ENCODE results near the gene ZCCHC12. TPM values are rescaled to one million over a fixed set of nuclear protein-coding genes. Genes with fewer than 3 reads are reported as not detected.
A peak's percentile ranks its signal among the peaks of the same experiment; 100 is the strongest.
"Not testable (repeated sequence)": the region's sequence is repeated elsewhere in the genome, so short reads cannot be mapped to it uniquely, and the experiment has no call there.

ZCCHC12 gene
- total RNA-seq, 4 donors from 2014 or later = 0.17 to 0.29 TPM; not detected in 2

DNA sequence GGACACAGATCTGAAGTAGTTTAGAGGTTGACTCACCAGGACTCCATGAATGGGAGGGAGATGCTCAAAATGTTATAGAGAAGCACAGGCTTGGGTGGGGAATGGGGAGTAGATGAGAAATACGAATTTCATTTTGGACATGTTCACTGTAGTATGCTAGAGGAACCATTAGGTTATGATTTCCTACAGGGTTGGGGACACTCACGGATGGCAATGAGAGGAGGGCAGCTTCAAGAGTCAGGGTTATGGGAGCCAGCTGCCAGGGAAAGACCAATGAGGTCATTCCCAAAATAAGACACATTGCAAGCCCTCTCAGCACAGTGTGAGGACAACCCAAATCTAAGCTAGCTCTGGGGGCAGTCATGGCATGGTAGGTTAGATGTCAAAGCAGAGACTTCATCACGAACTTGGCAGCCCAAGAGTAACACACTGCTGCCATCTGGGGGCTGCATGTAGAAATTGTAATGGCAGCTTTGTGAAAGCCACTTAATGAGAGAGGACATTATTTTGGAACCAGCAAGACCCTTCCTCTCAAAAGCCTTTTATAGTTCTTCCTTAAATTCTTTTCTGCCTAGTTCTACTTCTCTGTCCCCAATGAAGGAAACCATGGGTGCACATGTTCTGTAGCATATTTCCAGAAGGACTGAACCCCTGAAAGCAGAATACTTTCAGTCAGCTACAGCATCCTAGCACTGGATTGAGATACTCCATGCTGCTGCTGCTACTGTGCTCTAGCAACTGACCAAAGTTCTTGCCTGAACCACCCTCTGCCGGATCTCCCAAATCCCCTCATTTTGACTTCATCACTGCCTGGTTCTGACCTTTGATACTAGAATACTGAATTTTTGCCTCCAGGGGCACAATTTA, 16.2 kb upstream of the ZCCHC12 start:
- no peak for TF ChIP-seq POLR2A (IDR thresholded peaks at IDR 0.05)
- TF ChIP-seq, protein P1, sequence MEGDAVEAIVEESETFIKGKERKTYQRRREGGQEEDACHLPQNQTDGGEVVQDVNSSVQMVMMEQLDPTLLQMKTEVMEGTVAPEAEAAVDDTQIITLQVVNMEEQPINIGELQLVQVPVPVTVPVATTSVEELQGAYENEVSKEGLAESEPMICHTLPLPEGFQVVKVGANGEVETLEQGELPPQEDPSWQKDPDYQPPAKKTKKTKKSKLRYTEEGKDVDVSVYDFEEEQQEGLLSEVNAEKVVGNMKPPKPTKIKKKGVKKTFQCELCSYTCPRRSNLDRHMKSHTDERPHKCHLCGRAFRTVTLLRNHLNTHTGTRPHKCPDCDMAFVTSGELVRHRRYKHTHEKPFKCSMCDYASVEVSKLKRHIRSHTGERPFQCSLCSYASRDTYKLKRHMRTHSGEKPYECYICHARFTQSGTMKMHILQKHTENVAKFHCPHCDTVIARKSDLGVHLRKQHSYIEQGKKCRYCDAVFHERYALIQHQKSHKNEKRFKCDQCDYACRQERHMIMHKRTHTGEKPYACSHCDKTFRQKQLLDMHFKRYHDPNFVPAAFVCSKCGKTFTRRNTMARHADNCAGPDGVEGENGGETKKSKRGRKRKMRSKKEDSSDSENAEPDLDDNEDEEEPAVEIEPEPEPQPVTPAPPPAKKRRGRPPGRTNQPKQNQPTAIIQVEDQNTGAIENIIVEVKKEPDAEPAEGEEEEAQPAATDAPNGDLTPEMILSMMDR (IDR thresholded peaks at IDR 0.05) = no peak
- 39 to 49% methylated on average over 4 of the region's 4 CpGs for WGBS, 2 donors
- peak in 1 of 2 donors; percentile 16 for DNase-seq (ENCODE audit: low spot score in 2 of 2)
- intact Hi-C loops (cut with DNase I; ENCODE audit: low total_unique reads) = no loop called here
- H3K4me3 ChIP-seq (ENCODE audit: low read depth, poor library complexity, severe bottlenecking) = no peak overlapping the region

DNA sequence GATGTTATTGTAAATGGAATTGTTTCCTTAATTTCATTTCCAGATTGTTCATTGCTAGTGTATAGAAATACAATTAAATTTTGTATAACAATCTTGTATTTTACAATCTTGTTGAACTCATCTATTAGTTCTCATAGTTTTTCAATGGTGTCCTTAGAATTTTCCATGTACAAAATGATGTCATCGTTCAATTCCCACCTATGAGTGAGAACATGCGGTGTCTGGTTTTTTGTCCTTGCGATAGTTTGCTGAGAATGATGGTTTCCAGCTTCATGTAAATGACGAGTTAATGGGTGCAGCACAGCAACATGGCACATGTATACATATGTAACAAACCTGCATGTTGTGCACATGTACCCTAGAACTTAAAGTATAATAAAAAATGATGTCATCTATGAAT, 6.4 kb upstream of the ZCCHC12 start:
- WGBS, 2 donors = 78 to 90% methylated on average over 4 of the region's 4 CpGs
- H3K4me3 ChIP-seq (ENCODE audit: low read depth, poor library complexity, severe bottlenecking); DNase-seq (ENCODE audit: low spot score in 2 of 2): not testable (repeated sequence)
- intact Hi-C loops (cut with DNase I; ENCODE audit: low total_unique reads) = loop anchor here (10.0 kb wide), 1 partner anchor 172 kb away; no protein-coding TSS in a partner anchor

DNA sequence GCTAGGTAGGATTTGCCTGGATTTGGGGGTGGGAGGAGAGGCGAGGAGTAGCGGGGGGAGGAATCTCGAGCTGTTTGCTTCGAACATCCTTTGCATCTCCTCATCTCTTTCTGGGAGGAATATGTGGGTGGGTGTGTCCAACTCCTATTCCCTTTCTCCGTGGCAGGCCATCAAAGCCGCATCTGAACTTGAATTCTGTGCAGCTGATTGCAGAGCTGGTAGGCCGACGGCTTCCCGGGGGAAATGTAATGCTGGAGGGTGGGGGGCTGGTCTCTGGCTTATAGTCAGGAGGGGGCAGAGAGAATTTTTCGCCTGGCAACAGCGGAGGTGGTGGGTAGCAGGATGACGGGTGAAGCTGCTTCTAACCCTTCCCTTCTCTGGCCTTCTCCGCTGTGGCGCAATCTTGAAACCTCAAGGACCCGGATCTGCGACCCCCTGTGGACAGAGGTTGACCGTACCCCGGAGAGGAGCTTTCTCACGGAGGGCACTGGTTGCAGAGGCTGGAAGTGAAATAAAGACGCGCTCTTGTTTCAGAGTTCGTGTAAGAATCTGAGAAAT, 628 bp downstream of the ZCCHC12 start:
- no peak for DNase-seq (ENCODE audit: low spot score in 2 of 2)
- TF ChIP-seq, protein P1 (IDR thresholded peaks at IDR 0.05) = no peak
- no peak for TF ChIP-seq POLR2A (IDR thresholded peaks at IDR 0.05)
- H3K4me3 ChIP-seq (ENCODE audit: low read depth, poor library complexity, severe bottlenecking) = no peak overlapping the region
- intact Hi-C loops (cut with DNase I; ENCODE audit: low total_unique reads) = no loop called here
- WGBS, 2 donors = 8 to 42% methylated on average over 22 of the region's 22 CpGs

DNA sequence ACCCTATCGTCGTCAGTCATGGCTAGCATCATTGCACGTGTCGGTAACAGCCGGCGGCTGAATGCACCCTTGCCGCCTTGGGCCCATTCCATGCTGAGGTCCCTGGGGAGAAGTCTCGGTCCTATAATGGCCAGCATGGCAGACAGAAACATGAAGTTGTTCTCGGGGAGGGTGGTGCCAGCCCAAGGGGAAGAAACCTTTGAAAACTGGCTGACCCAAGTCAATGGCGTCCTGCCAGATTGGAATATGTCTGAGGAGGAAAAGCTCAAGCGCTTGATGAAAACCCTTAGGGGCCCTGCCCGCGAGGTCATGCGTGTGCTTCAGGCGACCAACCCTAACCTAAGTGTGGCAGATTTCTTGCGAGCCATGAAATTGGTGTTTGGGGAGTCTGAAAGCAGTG, 1.6 kb downstream of the ZCCHC12 start:
- intact Hi-C loops (cut with DNase I; ENCODE audit: low total_unique reads) = no loop called here
- DNase-seq (ENCODE audit: low spot score in 2 of 2) = no peak
- WGBS, 2 donors = 13 to 47% methylated on average over 16 of the region's 16 CpGs
- no peak for TF ChIP-seq POLR2A (IDR thresholded peaks at IDR 0.05)
- TF ChIP-seq, protein P1 (IDR thresholded peaks at IDR 0.05) = no peak
- no peak overlapping the region for H3K4me3 ChIP-seq (ENCODE audit: low read depth, poor library complexity, severe bottlenecking)

DNA sequence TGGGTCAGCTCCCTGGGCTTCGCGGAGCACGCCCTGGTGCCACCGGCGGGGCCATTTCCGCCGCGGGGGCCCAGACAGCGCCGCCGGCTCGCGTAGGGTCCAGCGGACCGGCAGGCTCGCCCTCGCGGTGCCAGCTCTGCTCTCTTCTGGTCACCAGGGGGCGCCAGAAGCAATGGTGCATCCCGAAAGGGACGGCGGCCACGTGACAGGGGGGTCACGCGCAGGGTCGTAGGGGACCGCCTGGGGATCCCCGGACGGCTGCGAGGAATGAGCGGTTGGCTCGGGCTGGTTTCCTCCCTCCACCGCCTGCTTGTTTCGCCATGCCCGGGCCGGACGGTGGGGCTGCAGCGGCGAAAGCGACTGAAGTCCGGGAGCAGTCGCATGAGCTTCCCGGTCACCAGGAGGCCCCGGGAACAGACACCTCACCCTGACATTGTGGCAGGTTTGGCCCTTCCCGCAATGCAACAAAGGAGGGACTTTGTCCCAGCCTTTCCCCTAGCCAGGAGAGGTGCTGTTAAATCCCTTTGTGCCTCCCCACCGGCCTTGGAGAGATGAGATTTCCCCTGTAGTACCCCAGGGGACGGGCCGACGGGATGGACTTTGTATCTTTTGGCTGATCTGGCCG, 15.8 kb downstream of the ZCCHC12 start:
- intact Hi-C loops (cut with DNase I; ENCODE audit: low total_unique reads) = no loop called here
- TF ChIP-seq, protein P1 (IDR thresholded peaks at IDR 0.05) = no peak
- H3K4me3 ChIP-seq (ENCODE audit: low read depth, poor library complexity, severe bottlenecking) = no peak overlapping the region
- 15 to 33% methylated on average over 15 to 47 of the region's 50 CpGs for WGBS, 2 donors
- peak; percentile 55 to 93 for DNase-seq (ENCODE audit: low spot score in 2 of 2)

DNA sequence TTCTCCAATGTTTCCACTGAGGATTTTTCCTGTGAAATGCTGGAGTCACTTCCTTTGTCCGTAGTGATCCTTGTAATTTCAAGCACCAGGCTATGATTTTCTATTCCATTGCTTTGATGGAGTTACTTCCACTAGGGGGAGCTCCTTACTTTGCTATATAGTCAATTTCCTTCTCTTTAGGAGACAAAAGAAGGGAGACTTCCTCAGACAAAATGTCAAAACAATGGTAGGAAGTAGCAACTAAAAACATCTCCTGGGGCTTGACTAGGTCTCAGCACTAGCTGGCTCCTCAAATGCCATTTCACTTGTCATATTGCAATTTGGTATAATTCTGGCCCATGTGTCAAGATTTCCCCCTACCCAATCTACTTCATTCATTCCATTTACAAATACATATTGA, 24.1 kb downstream of the ZCCHC12 start:
- no peak overlapping the region for H3K4me3 ChIP-seq (ENCODE audit: low read depth, poor library complexity, severe bottlenecking)
- DNase-seq (ENCODE audit: low spot score in 2 of 2) = no peak
- intact Hi-C loops (cut with DNase I; ENCODE audit: low total_unique reads) = no loop called here
- 0 to 9% methylated on average over 1 of the region's 1 CpG for WGBS, 2 donors
- TF ChIP-seq POLR2A (IDR thresholded peaks at IDR 0.05) = no peak
- TF ChIP-seq, protein P1 (IDR thresholded peaks at IDR 0.05) = no peak
